Measurements from ENCODE around the gene PLCB3.

The PLCB3 gene

DNA sequence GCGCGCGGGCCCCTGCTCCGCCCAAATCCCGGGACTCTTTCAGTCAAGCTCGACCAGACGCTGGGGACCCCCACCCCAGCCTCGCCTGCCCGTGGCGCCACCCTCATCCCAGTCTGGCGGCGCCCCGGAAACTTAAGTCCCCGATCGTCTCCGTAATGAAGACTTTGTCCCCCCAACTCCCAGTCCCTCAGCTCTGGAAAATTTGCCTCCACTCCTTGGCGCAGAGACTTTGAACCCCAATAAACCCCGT is 348 bp downstream of the PLCB3 start:
- DNase-seq = no peak

DNA sequence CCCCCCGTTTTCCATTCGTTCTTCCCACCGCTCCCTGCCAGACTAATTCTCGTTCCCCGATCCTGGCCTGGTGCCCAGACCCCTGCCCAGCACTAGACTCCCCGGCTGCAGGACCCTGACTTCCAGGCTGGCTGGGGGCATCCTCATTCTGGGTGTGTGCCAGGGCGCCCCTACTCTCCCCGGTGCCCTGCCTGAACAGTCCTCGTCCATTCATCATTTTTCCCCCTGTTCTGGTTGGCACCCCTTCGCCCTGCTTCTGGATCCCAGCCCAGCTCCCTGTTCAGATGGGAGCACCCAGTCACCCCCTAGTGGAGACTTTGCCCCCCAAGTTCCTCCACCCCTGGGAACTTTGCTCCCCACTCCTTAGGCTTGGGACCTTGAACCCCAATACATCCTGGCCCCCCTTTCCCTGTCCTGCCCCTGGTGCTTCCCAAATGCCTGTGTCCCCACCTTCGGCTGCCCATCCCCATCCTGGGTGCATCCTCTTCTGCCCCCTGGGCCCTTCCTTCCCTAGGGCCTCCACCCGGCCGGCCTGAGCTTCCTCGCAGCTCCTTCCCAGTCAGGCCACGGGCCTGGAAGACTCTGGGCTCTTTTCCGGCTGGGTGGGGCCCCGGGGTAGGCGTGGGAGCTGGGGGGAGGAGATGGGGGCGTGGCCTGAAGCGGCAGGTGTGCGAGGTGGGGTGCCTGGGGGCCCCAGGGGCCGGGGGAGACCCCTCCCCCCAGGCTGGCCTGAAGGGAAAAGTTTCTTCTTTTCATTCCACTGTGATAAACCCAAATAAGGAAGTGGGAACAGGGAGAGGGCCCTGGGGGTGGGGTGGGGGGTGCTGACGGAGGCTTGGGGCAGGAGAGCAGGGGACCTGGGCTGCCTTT is 908 bp downstream of the PLCB3 start:
- no peak for DNase-seq

- no peak for DNase-seq
Observed at GRCh38 chr11:64253043-64253442, 1.7 kb downstream of the PLCB3 start.

- DNase-seq = no peak
Observed at GRCh38 chr11:64253481-64253880, 2.2 kb downstream of the PLCB3 start.

DNA sequence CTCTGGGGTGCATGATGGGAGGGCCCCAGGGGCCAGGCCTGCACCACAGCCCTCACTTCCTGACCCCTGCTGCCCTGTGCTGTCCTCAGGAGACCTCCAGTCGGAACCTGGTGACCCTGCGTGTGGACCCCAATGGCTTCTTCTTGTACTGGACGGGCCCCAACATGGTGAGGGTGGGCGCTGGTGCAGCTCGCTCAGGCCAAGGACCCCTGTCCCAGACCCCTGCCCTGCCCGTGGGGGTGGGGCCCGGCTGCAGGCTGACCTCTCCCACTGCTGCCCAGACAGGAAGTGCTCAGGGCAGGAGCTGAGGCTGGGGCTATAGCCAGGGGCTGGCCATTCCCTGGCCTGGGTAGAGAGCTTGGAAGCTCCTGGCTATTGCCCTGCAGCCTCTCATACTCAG is 3.0 kb downstream of the PLCB3 start:
- no peak for DNase-seq

- no peak for DNase-seq
Observed at GRCh38 chr11:64255135-64256128, 4.1 kb downstream of the PLCB3 start.

GRCh38 chr11:64256300-64256699 is 5.0 kb downstream of the PLCB3 start:
- no peak for DNase-seq

GRCh38 chr11:64258356-64258755 is 7.0 kb downstream of the PLCB3 start:
- no peak for DNase-seq

- DNase-seq = no peak
Observed at GRCh38 chr11:64258946-64259532, 7.7 kb downstream of the PLCB3 start.

DNA sequence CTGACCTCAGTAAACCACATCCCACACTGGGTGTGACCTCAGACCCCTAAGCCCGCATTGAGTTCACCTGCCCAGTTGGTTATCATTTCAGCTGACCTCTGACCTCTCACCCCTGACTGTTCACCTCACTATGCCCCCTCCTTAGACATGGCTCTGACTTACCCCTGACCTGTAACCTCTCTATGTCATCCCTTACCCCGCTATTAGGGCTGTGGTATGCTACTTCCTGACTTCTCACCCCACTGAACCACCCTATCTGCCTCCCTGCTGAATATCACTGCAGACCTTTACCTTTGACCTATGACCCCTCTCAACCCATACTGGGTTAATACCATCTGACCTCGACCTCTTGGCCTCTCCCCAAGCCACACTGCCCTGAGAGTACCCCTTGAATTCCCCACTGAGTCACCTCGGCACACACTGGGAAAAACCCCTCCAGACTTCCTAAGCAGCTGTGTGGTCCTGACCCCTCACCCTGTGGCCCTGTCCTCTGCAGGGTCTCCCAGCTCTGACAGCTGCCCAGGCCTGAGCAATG is 8.3 kb downstream of the PLCB3 start:
- DNase-seq = no peak

DNA sequence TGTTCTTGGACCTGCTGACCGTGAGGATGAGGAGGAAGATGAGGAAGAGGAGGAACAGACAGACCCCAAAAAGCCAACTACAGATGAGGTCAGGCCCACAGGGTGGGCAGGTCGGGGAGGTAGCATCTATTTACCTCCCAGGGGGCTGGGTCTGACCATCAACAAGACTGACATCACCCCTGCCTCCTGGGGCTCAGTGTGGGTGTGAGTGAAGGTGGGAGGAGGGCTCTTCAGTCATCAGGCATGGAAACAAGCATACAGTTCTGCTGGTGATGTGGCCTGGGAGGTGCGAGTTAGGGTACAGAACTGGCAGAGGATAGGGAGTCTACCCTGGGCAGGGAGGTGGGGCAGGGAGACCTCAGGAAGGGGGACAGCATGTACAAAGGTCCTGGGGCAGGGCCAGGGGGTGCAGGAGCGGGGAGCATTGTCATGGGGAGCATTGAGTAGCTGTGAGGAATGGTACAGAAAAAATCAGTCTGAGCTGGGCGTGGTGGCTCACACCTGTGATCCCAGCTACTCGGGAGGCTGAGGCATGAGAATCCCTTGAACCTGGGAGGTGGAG is 8.9 kb downstream of the PLCB3 start:
- no peak for DNase-seq

GRCh38 chr11:64261556-64262080 is 10.3 kb downstream of the PLCB3 start:
- no peak for DNase-seq

- no peak for DNase-seq
Observed at GRCh38 chr11:64262271-64263002, 11.1 kb downstream of the PLCB3 start.

DNA sequence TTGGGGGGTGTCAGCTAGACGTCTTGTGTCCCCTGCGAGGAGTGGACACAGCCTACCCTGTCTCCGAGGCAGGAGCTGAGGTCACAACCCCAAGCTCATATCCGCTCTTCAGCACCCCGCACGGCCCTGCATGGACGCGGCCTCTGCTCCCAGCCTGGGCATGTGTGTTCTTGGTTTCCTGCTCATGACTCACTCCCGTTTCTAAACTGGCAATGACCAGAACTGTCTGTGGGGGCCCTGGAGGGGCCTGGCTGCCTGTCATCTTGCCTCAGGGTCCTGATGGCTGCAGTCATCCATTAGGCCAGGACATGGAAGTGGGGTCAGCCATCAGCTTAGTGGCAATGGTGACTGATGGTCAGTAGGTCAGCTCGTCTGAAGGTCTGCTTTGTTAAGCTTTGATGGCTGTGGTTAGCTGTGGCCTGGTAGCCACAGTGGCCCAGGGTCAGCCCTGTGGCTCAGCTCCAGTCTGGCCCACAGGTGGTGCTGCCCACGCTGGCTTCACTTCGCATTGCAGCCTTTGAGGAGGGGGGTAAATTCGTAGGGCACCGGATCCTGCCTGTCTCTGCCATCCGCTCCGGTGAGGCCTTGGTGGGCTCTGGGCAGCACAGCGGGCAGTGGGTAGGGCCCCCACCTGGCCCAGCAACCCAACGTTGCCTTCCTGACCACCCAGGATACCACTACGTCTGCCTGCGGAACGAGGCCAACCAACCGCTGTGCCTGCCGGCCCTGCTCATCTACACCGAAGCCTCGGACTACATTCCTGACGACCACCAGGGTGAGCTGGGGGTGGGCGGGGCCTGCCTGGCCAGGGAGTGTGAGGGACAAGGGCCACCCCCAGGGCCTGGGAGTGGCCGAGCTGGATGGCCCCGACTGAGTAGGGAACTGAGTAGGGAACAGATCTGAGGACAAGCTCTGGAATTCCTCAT is 12.0 kb downstream of the PLCB3 start:
- no peak for DNase-seq

DNA sequence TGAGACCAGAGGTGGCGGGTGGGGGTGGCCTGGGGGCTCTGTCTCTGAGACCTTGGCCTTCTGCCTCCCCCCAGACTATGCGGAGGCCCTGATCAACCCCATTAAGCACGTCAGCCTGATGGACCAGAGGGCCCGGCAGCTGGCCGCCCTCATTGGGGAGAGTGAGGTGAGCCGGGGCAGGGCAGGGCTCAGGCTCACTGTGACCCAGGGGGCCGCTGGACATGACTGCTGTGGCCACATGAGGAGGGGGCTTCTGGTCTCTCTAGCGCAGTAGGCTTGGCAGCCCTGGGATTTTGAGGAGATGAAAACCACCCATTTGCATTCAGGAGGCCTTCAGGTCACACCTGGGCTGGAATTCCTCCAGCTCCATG is 12.6 kb downstream of the PLCB3 start:
- no peak for DNase-seq

- DNase-seq = no peak
Observed at GRCh38 chr11:64264371-64264852, 13.1 kb downstream of the PLCB3 start.

DNA sequence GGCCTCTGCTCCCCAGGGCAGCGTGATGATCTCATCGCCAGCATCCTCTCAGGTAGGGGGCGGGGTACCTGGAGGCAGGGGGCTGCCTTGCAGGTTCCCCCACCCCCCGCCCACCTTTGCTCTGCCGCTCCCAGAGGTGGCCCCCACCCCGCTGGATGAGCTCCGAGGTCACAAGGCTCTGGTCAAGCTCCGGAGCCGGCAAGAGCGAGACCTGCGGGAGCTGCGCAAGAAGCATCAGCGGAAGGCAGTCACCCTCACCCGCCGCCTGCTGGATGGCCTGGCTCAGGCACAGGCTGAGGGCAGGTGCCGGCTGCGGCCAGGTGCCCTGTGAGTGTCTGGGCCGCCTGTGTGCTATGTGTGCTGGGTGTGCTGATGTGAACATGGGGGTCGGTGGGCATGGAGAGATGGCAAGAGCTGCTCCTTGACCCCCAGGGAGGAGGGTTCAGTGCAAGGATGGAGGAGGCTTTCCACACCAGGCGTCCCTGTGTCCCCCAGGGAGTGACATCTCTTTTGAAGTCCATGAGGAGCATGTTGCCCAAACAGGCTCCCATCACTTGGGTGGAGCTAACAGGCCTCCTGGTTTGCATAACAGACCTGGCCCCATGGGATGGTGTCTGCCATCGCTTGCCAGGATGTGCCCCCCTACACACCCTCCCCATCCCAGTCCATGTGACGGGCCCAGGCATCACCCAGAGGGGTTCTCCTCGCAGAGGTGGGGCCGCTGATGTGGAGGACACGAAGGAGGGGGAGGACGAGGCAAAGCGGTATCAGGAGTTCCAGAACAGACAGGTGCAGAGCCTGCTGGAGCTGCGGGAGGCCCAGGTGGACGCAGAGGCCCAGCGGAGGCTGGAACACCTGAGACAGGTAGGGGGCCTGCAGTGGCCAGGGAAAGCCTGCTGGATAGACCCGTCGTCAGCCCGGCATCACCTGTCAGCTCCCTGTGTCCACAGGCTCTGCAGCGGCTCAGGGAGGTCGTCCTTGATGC is 14.1 kb downstream of the PLCB3 start:
- DNase-seq = no peak

GRCh38 chr11:64266339-64266738 is 15.0 kb downstream of the PLCB3 start:
- DNase-seq = no peak

DNA sequence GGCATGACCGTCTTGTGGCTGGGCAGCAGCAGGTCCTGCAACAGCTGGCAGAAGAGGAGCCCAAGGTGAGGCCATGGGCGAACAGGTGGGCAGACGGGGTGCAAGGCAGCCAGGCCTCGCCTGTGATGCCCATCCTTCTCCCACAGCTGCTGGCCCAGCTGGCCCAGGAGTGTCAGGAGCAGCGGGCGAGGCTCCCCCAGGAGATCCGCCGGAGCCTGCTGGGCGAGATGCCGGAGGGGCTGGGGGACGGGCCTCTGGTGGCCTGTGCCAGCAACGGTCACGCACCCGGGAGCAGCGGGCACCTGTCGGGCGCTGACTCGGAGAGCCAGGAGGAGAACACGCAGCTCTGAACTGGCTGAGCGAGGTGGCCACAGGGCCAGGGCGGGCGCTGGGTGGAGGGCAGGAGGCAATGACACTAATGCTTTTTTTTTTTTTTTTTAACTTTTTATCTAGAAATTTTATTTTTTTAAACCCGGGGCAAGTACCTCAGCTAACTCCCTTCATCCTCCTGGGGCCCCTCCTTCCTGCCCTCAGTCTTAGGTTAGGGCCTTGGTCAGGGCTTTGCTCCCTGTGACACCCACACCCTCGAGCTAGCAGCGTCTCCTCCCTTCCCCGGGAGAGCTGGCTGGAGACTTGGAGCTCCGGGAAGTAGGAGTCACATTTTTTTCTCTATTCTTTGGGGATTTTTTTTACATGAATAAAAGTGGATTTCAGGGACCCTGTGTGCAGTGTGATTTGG is 16.0 kb downstream of the PLCB3 start:
- no peak for DNase-seq

Measured in activated CD4-positive, CD25-positive, alpha-beta regulatory T cell (primary cell).